GM12875 (cell line): Measurements from ENCODE around the gene MINK1.

Source experiments
- H3K4me3 ChIP-seq: one replicate; pipeline ENCODE4 v1.5.1; 2011; ENCODE audit warnings: low read depth, low read length, control low read depth
- TF ChIP-seq, protein P1 (sequence below): IDR thresholded peaks from 2 replicates; pipeline ENCODE4 v1.5.1; 2011; ENCODE audit warnings: low read depth, mild to moderate bottlenecking, control low read depth, inconsistent platforms, low read length, moderate library complexity, borderline replicate concordance; ENCODE audit not compliant: insufficient read depth

The MINK1 gene

DNA sequence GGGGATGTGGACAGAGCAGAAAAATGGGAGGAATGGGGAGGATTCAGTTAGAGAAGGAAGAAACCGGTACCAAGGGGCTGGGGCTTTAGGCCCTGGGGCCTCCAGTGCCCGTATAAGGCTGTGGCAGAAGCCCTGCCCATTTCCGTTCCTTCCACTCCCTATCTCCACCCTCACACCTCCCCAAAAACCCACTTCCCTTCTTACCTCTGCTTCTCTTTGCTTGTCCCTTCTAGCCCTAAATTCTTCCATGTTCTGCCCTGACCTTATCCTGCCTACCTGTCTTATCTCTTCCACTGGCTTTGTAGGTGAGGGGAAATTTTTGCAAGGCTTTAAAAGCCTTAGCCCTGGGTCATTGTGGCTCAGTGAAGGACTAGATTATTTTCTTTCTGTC is 111.0 kb downstream of the MINK1 start:
- peak overlapping the region; percentile 99 for H3K4me3 ChIP-seq
- TF ChIP-seq, protein P1, sequence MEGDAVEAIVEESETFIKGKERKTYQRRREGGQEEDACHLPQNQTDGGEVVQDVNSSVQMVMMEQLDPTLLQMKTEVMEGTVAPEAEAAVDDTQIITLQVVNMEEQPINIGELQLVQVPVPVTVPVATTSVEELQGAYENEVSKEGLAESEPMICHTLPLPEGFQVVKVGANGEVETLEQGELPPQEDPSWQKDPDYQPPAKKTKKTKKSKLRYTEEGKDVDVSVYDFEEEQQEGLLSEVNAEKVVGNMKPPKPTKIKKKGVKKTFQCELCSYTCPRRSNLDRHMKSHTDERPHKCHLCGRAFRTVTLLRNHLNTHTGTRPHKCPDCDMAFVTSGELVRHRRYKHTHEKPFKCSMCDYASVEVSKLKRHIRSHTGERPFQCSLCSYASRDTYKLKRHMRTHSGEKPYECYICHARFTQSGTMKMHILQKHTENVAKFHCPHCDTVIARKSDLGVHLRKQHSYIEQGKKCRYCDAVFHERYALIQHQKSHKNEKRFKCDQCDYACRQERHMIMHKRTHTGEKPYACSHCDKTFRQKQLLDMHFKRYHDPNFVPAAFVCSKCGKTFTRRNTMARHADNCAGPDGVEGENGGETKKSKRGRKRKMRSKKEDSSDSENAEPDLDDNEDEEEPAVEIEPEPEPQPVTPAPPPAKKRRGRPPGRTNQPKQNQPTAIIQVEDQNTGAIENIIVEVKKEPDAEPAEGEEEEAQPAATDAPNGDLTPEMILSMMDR, result no peak

DNA sequence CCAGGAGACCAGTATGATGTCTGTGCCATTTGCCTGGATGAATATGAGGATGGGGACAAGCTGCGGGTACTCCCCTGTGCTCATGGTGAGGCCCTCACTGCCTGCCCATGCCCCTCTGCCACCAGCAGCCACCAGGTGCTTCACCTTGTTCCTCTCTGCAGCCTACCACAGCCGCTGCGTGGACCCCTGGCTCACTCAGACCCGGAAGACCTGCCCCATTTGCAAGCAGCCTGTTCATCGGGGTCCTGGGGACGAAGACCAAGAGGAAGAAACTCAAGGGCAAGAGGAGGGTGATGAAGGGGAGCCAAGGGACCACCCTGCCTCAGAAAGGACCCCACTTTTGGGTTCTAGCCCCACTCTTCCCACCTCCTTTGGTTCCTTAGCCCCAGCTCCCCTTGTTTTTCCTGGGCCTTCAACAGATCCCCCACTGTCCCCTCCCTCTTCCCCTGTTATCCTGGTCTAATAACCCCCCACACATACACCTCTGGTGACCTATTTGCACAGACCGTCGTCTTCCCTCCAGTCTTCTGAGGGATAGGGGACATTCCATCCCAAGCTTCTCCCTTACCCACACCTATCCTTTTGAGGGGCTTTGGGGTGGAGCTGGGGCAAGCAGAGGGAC is 111.5 kb downstream of the MINK1 start:
- peak overlapping the region; percentile 99 for H3K4me3 ChIP-seq
- TF ChIP-seq, protein P1, result no peak

DNA sequence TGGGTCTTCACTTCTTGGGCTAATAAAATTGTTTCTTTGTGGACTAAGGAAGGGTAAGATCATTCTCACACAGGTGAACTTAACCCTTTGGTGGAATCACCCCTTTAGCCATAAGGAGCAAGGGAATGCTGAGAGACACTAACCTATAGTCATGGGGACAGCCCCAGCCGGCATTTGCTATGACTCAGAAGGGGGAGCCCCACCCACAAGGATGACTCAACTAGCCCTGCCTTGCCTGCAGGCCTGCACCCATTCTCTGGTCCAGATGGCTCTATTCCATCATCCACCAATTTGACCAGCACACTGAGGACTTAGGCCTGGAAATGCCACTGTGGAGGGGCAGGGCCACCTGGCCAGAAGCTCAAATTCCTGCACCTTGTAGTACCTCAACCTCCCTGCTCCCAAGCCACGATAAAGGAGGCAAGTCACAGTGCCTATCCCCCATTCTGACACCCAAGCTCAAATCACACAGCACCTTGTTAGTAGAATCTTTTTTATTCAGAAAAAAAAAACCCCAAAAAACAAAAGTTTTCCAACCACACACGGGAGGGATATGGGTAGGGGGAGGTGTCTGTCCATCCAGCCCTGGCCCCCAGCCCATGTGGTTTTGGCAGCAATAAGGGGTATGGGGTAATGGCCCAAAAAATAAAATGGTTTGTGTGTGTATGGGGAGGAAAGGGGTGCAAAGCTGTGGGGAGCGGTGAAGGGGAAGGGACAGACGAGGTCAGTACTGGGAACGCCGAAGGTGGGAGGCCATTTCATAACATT is 112.2 kb downstream of the MINK1 start:
- TF ChIP-seq, protein P1, result no peak
- peak overlapping the region; percentile 99 for H3K4me3 ChIP-seq

DNA sequence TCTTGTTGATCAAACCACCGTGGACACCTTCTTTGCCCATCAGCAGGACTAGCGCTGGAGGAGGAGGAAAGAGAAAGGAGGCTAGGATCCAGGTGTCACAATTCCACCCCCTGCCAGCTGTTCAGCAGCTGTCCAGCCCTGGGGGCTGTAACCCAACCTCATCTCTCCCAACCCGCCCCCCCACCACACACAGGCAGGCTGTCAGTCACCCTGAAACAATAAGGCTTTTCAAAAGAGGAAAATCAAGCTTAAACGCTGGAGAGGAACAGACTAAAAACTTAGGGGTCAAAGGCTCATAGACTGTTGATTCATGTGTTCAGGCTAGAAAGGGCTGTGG is 112.8 kb downstream of the MINK1 start:
- TF ChIP-seq, protein P1, result no peak
- peak overlapping the region; percentile 99 for H3K4me3 ChIP-seq

DNA sequence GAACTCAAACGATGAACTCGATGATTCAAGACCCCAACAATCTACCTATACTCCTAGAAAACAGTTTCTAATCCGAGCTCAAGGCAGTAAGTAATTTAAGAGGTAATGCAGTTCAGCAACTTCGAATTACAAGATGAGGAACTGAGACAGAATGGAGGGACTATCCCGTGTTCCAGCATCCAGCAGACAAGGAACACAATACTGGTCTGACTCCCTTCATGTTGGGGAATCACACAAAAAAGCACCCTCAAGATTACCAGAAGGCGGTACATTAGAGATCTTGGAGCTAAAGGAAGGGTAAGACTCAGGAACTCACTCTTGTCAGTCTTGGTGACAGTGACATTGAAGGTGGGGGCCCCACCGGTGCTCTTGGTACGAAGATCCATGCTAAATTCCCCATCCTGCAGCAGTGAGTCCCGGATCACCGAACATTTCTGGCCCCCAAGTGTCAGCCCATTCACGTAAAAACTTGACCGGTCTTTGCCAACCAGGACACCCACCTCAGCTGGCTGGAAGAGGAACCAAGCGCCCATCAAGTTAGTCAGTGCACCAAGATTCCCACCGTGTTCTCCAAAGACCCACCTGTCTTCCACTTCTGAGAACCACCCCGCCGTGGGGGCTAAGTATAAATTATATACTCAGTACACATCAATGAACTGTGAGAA is 113.3 kb downstream of the MINK1 start:
- H3K4me3 ChIP-seq, result peak overlapping the region; percentile 99
- TF ChIP-seq, protein P1, result no peak

DNA sequence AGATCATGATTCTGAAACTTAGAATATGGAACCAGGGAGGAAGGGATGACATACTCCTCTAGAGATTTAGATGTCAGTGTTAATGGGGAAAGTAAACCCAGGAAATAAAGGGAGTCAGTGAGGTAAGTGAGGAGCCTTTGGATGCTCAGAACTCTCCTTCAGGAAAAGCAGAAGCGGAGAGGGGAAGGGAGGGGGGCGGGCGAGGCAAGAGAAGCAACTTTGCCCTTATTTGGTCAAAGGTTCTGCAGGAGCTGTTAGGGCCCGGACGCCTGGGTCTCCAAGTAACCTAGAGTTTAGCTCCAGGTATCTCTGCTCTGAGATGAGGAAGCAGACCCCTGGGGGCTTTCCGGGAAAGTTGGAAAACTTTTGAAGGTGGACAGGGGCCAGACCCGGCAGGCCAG is 113.9 kb downstream of the MINK1 start:
- peak overlapping the region; percentile 99 for H3K4me3 ChIP-seq
- TF ChIP-seq, protein P1, result no peak
